HCT116 (cell line): ENCODE results near the gene SLC25A10. TPM values are rescaled to one million over a fixed set of nuclear protein-coding genes. Genes with fewer than 3 reads are reported as not detected.

Experiments used
- ATAC-seq: fragments of 200-7000 bp; cut with Tn5 transposase; 2 replicates; pipeline ENCODE4 v1.9.1; 2020; ENCODE audit warnings: mild to moderate bottlenecking, moderate library complexity
- BruUV-seq: library from RNA; stranded (reverse); fragments of 400-500 nt; replicated peaks from 2 replicates; lab custom pipeline; 2021; lab: Mats Ljungman, UMichigan
- CTCF ChIA-PET: fragments of 300-600 bp; sonication (Branson Sonifier 250); formaldehyde crosslinking; loops from one replicate; lab custom pipeline; 2021; ENCODE audit warnings: antibody characterized with exemption; lab: Charles Lee
- POLR2A ChIA-PET: fragments of 300-600, 350-600 bp; sonication (Branson Sonifier 250); formaldehyde crosslinking; loops from one replicate; lab custom pipeline; 2021; ENCODE audit warnings: antibody characterized with exemption; lab: Charles Lee
- RAD21 ChIA-PET, 2 experiments: fragments of 300-600 bp; sonication (Branson Sonifier 250); formaldehyde crosslinking; loops; one replicate each; lab custom pipeline; 2023; ENCODE audit warnings: low total read pairs in 2 of 2; ENCODE audit not compliant: uncharacterized antibody in 2 of 2, unreplicated experiment in 2 of 2, low non-redundant PET in 1 of 2; lab: Charles Lee
- DNase-seq: peaks from one replicate; pipeline ENCODE4 v3.0.0-alpha.2; 2010; ENCODE audit warnings: low read depth, low spot score
- H2AFZ ChIP-seq: fragments of 200-600 bp; shearing (Covaris generic), sonication (generic); 2 replicates; pipeline ENCODE4 v1.6.1; 2017; ENCODE audit warnings: low read depth, mixed run types, mixed read lengths, antibody characterized with exemption, low read length; ENCODE audit not compliant: poor library complexity, severe bottlenecking
- H3K27ac ChIP-seq: 2 replicates; pipeline ENCODE4 v1.5.1; 2012; ENCODE audit warnings: low read depth, low read length
- H3K27me3 ChIP-seq: fragments of 200-600 bp; sonication (generic); 2 replicates; pipeline ENCODE4 v1.6.1; 2016; ENCODE audit warnings: mixed run types, low read length, mixed read lengths; ENCODE audit not compliant: insufficient read depth
- H3K36me3 ChIP-seq, 2 experiments: fragments of 200-500 bp in 1 of 2; fragments of 200-600 bp in 1 of 2; sonication (Bioruptor generic) in 1 of 2; sonication (generic) in 1 of 2; 2 replicates each; pipeline versions ENCODE4 v1.5.1 to v1.6.1; 2014 to 2016; ENCODE audit warnings: low read length in 2 of 2, inconsistent platforms in 1 of 2, mixed read lengths in 1 of 2, mixed run types in 1 of 2; ENCODE audit not compliant: insufficient read depth in 2 of 2, control insufficient read depth in 1 of 2
- H3K4me1 ChIP-seq, 2 experiments: fragments of 200-600 bp in 1 of 2; sonication (generic) in 1 of 2; 2 replicates each; pipeline versions ENCODE4 v1.5.1 to v1.6.1; 2012 to 2017; ENCODE audit warnings: low read length in 2 of 2, inconsistent platforms in 1 of 2, mild to moderate bottlenecking in 1 of 2, mixed read lengths in 1 of 2, mixed run types in 1 of 2, moderate library complexity in 1 of 2; ENCODE audit not compliant: insufficient read depth in 2 of 2, control insufficient read depth in 1 of 2
- H3K4me2 ChIP-seq: fragments of 200-600 bp; sonication (generic); 2 replicates; pipeline ENCODE4 v1.6.1; 2017; ENCODE audit warnings: mixed run types, low read length, mixed read lengths
- H3K4me3 ChIP-seq, 2 experiments: fragments of 200-600 bp in 1 of 2; sonication (generic) in 1 of 2; replicated peaks in 1 of 2; 2 replicates each; pipeline ENCODE4 v1.5.1; 2011 to 2016; ENCODE audit warnings: low read length in 2 of 2, control low read depth in 1 of 2, low read depth in 1 of 2, mild to moderate bottlenecking in 1 of 2, mixed read lengths in 1 of 2, mixed run types in 1 of 2
- H3K79me2 ChIP-seq: fragments of 200-600 bp; sonication (generic); 2 replicates; pipeline ENCODE4 v1.6.1; 2017; ENCODE audit warnings: mild to moderate bottlenecking, mixed run types, low read length, moderate library complexity, mixed read lengths; ENCODE audit not compliant: insufficient read depth
- H3K9ac ChIP-seq: fragments of 200-600 bp; sonication (generic); 2 replicates; pipeline ENCODE4 v1.6.1; 2016; ENCODE audit warnings: low read length, mixed read lengths
- H3K9me2 ChIP-seq: fragments of 200-600 bp; sonication (generic), shearing (Covaris generic); 2 replicates; pipeline ENCODE4 v1.6.1; 2017; ENCODE audit warnings: mixed run types, mild to moderate bottlenecking, moderate library complexity; ENCODE audit not compliant: insufficient read depth
- H3K9me3 ChIP-seq, 2 experiments: fragments of 200-500 bp in 1 of 2; fragments of 200-600 bp in 1 of 2; sonication (Bioruptor generic) in 1 of 2; sonication (generic) in 1 of 2; 2 replicates each; pipeline ENCODE4 v1.6.1; 2014 to 2017; ENCODE audit warnings: low read length in 2 of 2, mixed read lengths in 2 of 2, inconsistent platforms in 1 of 2, low read depth in 1 of 2, mild to moderate bottlenecking in 1 of 2, mixed run types in 1 of 2, moderate library complexity in 1 of 2; ENCODE audit not compliant: control insufficient read depth in 1 of 2, insufficient read depth in 1 of 2
- H4K20me1 ChIP-seq: fragments of 200-600 bp; sonication (generic), shearing (Covaris generic); 2 replicates; pipeline ENCODE4 v1.6.1; 2017; ENCODE audit warnings: mixed run types, mild to moderate bottlenecking, moderate library complexity; ENCODE audit not compliant: insufficient read depth
- ATF3 ChIP-seq: IDR thresholded peaks from 2 replicates; pipeline ENCODE4 v1.6.1; 2012
- EGR1 ChIP-seq: IDR thresholded peaks from 2 replicates; pipeline ENCODE4 v1.6.1; 2012; ENCODE audit warnings: low read depth
- ELF1 ChIP-seq: IDR thresholded peaks from 2 replicates; pipeline ENCODE4 v1.6.1; 2012; ENCODE audit warnings: low read depth, borderline replicate concordance
- EZH2 ChIP-seq: fragments of 200-600 bp; sonication (generic); IDR thresholded peaks from 2 replicates; pipeline ENCODE4 v1.6.1; 2017; ENCODE audit warnings: antibody characterized with exemption, mixed run types
- EZH2phosphoT487 ChIP-seq: fragments of 200-600 bp; IDR thresholded peaks from 2 replicates; pipeline ENCODE4 v1.6.1; 2018; ENCODE audit warnings: antibody characterized with exemption, borderline replicate concordance
- FOSL1 ChIP-seq: IDR thresholded peaks from 2 replicates; pipeline ENCODE4 v1.6.1; 2012; ENCODE audit warnings: low read depth
- JUND ChIP-seq: IDR thresholded peaks from 2 replicates; pipeline ENCODE4 v1.6.1; 2012
- POLR2A ChIP-seq: IDR thresholded peaks from 2 replicates; pipeline ENCODE4 v1.7.0; 2011; ENCODE audit warnings: borderline replicate concordance; ENCODE audit not compliant: insufficient read depth, insufficient read length; ENCODE audit errors: extremely low read depth
- RAD21 ChIP-seq: IDR thresholded peaks from 2 replicates; pipeline ENCODE4 v1.6.1; 2012; ENCODE audit warnings: low read depth, mild to moderate bottlenecking
- REST ChIP-seq: IDR thresholded peaks from 2 replicates; pipeline ENCODE4 v1.6.1; 2012; ENCODE audit warnings: low read depth
- SIN3A ChIP-seq: IDR thresholded peaks from 2 replicates; pipeline ENCODE4 v1.6.1; 2012; ENCODE audit warnings: low read depth
- SRF ChIP-seq: IDR thresholded peaks from 2 replicates; pipeline ENCODE4 v1.6.1; 2012; ENCODE audit warnings: low read depth
- TCF7L2 ChIP-seq: IDR thresholded peaks from 2 replicates; pipeline ENCODE4 v1.7.0; 2011; ENCODE audit warnings: borderline replicate concordance, inconsistent platforms; ENCODE audit not compliant: insufficient read depth, insufficient read length; ENCODE audit errors: extremely low read depth
- YY1 ChIP-seq: IDR thresholded peaks from 2 replicates; pipeline ENCODE4 v1.6.1; 2011; ENCODE audit warnings: low read length, low read depth, moderate library complexity, mild to moderate bottlenecking; ENCODE audit not compliant: insufficient replicate concordance; ENCODE audit errors: extremely low read depth
- intact Hi-C: fragments of 100-400 bp; cut with micrococcal nuclease; formaldehyde crosslinking; loops from 2 replicates; pipeline ENCODE4 v1.10.0; 2022
- total RNA-seq: library from RNA; stranded (reverse); gene quantifications from one replicate; pipeline ENCODE4 v1.2.1, GENCODE V29; 2021; ENCODE audit not compliant: unreplicated experiment

SLC25A10 gene
- total RNA-seq, 1 experiment from 2014 or later, result 70.8 TPM

GRCh38 chr17:81694810-81695209, 17.3 kb upstream of the SLC25A10 start:
- Histone ChIP-seq H3K4me3 (no peak overlapping the region), H3K79me2 (peaks cover 78% of the 10 kb centered on the region; the same call in 1 of the 2 replicates), H3K4me2 (no peak overlapping the region), H3K27me3 (no peaks in the 10 kb centered on the region), H3K9me3 (no peaks in the 10 kb centered on the region), H4K20me1 (no peaks in the 10 kb centered on the region), H3K27ac (no peak overlapping the region), H3K9ac (no peak overlapping the region), H3K4me1 (no peaks in the 10 kb centered on the region; a peak in 1 of 4 replicates)
- intact Hi-C loops, result loop anchor here (10.0 kb wide), 1 partner anchor 140 kb away; the partner anchor contains the start of gene FAAP100
- no peak for ATAC-seq
- ChIA-PET RAD21 (no interaction called here), CTCF (no interaction called here), POLR2A (no interaction called here)
- BruUV-seq, result no TSS peak
- DNase-seq, result no peak
- TF ChIP-seq RAD21, result no peak
- TF ChIP-seq JUND, result no peak
- TF ChIP-seq EZH2phosphoT487, result no peak
- no peak for TF ChIP-seq TCF7L2
- TF ChIP-seq EZH2, result no peak
- TF ChIP-seq REST, result no peak
- no peak for TF ChIP-seq ATF3
- TF ChIP-seq YY1, result no peak
- TF ChIP-seq FOSL1, result no peak
- no peak for TF ChIP-seq EGR1
- TF ChIP-seq ELF1, result no peak
- no peak for TF ChIP-seq SIN3A
- no peak for TF ChIP-seq SRF
- no peak for TF ChIP-seq POLR2A
- TF ChIP-seq, all 23 proteins: peak for 0
- Histone ChIP-seq H3K9me2 (no peaks in the 10 kb centered on the region), H2AFZ (no peak overlapping the region), H3K36me3 (peaks cover 53 to 84% of the 10 kb centered on the region in 2 experiments)
